Measurements from ENCODE around the gene NSMF. TPM values are rescaled to one million over a fixed set of nuclear protein-coding genes. Genes with fewer than 3 reads are reported as not detected.
A peak's percentile ranks its signal among the peaks of the same experiment; 100 is the strongest.

Gene NSMF
- total and polyA plus RNA-seq, 12 donors, result 5.3 to 29.3 (median 10.9) TPM

- Histone ChIP-seq H3K4me3 (no peak overlapping the region), H3K4me1 (peaks cover 0 to 5% (median 0%) of the 10 kb centered on the region in 9 donors), H3K27ac (no peak overlapping the region), H3K9me3 (no peaks in the 10 kb centered on the region), H3K27me3 (peaks cover 0 to 9% (median 0%) of the 10 kb centered on the region in 7 donors), H3K36me3 (no peaks in the 10 kb centered on the region)
- ATAC-seq (peak in 1 of 8 donors; percentile 2), DNase-seq (no peak)
- intact Hi-C loops (cut with DNase I), result loop anchor here in 2 of 10 donors (5.0 to 10.0 kb wide), 2 partner anchors 88 to 90 kb away; no protein-coding TSS in a partner anchor
- WGBS, 2 donors, result 86 to 90% methylated on average over 41 to 43 of the region's 43 CpGs
- TF ChIP-seq CTCF (IDR thresholded peaks at IDR 0.05), result no peak
Observed at GRCh38 chr9:137434498-137435380, 24.4 kb downstream of the NSMF start.

GRCh38 chr9:137433916-137434431, 25.2 kb downstream of the NSMF start:
- Histone ChIP-seq H3K36me3 (no peaks in the 10 kb centered on the region), H3K27me3 (peaks cover 0 to 5% (median 0%) of the 10 kb centered on the region in 7 donors), H3K9me3 (no peaks in the 10 kb centered on the region), H3K27ac (no peak overlapping the region), H3K4me3 (no peak overlapping the region), H3K4me1 (peaks cover 0 to 5% (median 0%) of the 10 kb centered on the region in 9 donors)
- intact Hi-C loops (cut with DNase I), result loop anchor here in 1 of 10 donors (10.0 kb wide), 1 partner anchor 91 kb away; no protein-coding TSS in a partner anchor
- TF ChIP-seq CTCF (IDR thresholded peaks at IDR 0.05), result no peak
- ATAC-seq (no peak), DNase-seq (peak in 1 of 2 donors; percentile 8)
- WGBS, 2 donors, result 88 to 91% methylated on average over 26 of the region's 26 CpGs

- TF ChIP-seq CTCF (IDR thresholded peaks at IDR 0.05), result no peak
- peaks cover 0 to 5% (median 0%) of the 10 kb centered on the region in 9 donors for H3K4me1 ChIP-seq
- H3K27me3 ChIP-seq, result no peaks in the 10 kb centered on the region
- H3K4me3 ChIP-seq, result no peak overlapping the region
- H3K36me3 ChIP-seq, result no peaks in the 10 kb centered on the region
- 86% methylated on average over 19 of the region's 19 CpGs for WGBS, 2 donors
- intact Hi-C loops (cut with DNase I), result loop anchor here in 1 of 10 donors (10.0 kb wide), 1 partner anchor 91 kb away; no protein-coding TSS in a partner anchor
- no peak overlapping the region for H3K27ac ChIP-seq
- no peaks in the 10 kb centered on the region for H3K9me3 ChIP-seq
- DNase-seq (peak in 1 of 2 donors; percentile 12), ATAC-seq (no peak)
Observed at GRCh38 chr9:137433349-137433915, 25.7 kb downstream of the NSMF start.

GRCh38 chr9:137432687-137433348, 26.3 kb downstream of the NSMF start:
- ATAC-seq, result no peak
- TF ChIP-seq CTCF (IDR thresholded peaks at IDR 0.05), result no peak
- Histone ChIP-seq H3K9me3 (no peaks in the 10 kb centered on the region), H3K36me3 (no peaks in the 10 kb centered on the region), H3K4me3 (no peak overlapping the region), H3K4me1 (peaks cover 0 to 5% (median 0%) of the 10 kb centered on the region in 9 donors), H3K27ac (no peak overlapping the region), H3K27me3 (no peaks in the 10 kb centered on the region)
- peak in 1 of 2 donors; percentile 14 for DNase-seq
- intact Hi-C loops (cut with DNase I), result loop anchor here in 1 of 10 donors (10.0 kb wide), 1 partner anchor 92 kb away; no protein-coding TSS in a partner anchor
- WGBS, 2 donors, result 91 to 93% methylated on average over 20 of the region's 20 CpGs
